Measurements from ENCODE around the gene CALHM5.

The CALHM5 gene

GRCh38 chr6:116511424-116512110 lies at the start of gene CALHM5:
Gene CALHM5, plus strand, starts transcription at chr6:116511639. Its CDS starts 58 bp downstream, at chr6:116511697.
- peaks cover 11% of the 10 kb centered on the region for H3K27me3 Mint-ChIP-seq
- CTCF ChIA-PET, result interaction anchor here (0.9 to 1.0 kb wide), 2 partner anchors 12 to 22 kb away, joined by 3 to 4 read pairs; no protein-coding TSS in a partner anchor
- no peak for DNase-seq
- H3K9me3 Mint-ChIP-seq, result no peaks in the 10 kb centered on the region
- H3K27ac Mint-ChIP-seq, result no peak within 1 kb of the TSS
- no peak within 1 kb of the TSS for H3K4me3 Mint-ChIP-seq
- no peaks in the 10 kb centered on the region for H3K36me3 Mint-ChIP-seq
- H3K4me1 Mint-ChIP-seq, result no peaks in the 10 kb centered on the region

DNA sequence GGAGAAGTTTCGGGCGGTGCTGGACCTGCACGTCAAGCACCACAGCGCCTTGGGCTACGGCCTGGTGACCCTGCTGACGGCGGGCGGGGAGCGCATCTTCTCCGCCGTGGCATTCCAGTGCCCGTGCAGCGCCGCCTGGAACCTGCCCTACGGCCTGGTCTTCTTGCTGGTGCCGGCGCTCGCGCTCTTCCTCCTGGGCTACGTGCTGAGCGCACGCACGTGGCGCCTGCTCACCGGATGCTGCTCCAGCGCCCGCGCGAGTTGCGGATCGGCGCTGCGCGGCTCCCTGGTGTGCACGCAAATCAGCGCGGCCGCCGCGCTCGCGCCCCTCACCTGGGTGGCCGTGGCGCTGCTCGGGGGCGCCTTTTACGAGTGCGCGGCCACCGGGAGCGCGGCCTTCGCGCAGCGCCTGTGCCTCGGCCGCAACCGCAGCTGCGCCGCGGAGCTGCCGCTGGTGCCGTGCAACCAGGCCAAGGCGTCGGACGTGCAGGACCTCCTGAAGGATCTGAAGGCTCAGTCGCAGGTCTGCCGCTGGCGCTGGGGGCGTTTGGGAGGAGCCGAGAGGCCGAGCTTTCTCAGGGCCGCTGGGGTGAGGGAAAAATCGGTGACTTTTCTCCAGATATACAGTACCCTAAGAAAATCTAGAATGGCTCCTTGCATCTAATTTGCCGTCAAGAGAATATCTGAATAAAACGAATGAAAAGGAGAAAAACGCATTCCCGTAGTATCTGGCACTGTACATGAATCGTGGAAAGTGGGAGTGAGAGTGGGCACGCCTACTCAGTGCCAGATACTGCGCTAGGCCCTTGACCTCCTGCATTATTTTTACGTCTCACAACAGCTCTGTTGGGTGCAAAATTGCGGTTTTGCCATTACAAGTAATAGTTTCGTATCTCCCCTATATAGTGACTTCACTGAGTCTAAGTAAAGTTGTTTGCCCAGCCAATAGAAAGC lies 49.2 kb upstream of the CALHM5 start:
- Mint-ChIP-seq H3K27ac (peak overlapping the region; percentile 50), H3K27me3 (peaks cover 51% of the 10 kb centered on the region), H3K36me3 (peaks cover 3% of the 10 kb centered on the region), H3K4me3 (peak overlapping the region; percentile 57), H3K4me1 (peaks cover 61% of the 10 kb centered on the region), H3K9me3 (no peaks in the 10 kb centered on the region)
- CTCF ChIA-PET, result no interaction called here
- DNase-seq, result peak; percentile 70

GRCh38 chr6:116463301-116463700 lies 48.1 kb upstream of the CALHM5 start:
- H3K36me3 Mint-ChIP-seq, result peaks cover 3% of the 10 kb centered on the region
- H3K4me1 Mint-ChIP-seq, result peaks cover 58% of the 10 kb centered on the region
- H3K4me3 Mint-ChIP-seq, result peak overlapping the region; percentile 20
- H3K27ac Mint-ChIP-seq, result no peak overlapping the region
- no peaks in the 10 kb centered on the region for H3K9me3 Mint-ChIP-seq
- CTCF ChIA-PET, result interaction anchor here (0.9 kb wide), 1 partner anchor 72 kb away, joined by 3 read pairs; no protein-coding TSS in a partner anchor
- DNase-seq, result no peak
- H3K27me3 Mint-ChIP-seq, result peaks cover 52% of the 10 kb centered on the region

- no peak overlapping the region for H3K4me3 Mint-ChIP-seq
- CTCF ChIA-PET, result interaction anchor here (0.7 kb wide), 1 partner anchor 19 kb away, joined by 3 read pairs; no protein-coding TSS in a partner anchor
- no peak for DNase-seq
- H3K27me3 Mint-ChIP-seq, result peaks cover 50% of the 10 kb centered on the region
- H3K9me3 Mint-ChIP-seq, result no peaks in the 10 kb centered on the region
- peak overlapping the region; percentile 17 for H3K27ac Mint-ChIP-seq
- H3K36me3 Mint-ChIP-seq, result peaks cover 3% of the 10 kb centered on the region
- H3K4me1 Mint-ChIP-seq, result peaks cover 56% of the 10 kb centered on the region
These were observed 46.2 kb upstream of the CALHM5 start for GRCh38 chr6:116465246-116465645.

DNA sequence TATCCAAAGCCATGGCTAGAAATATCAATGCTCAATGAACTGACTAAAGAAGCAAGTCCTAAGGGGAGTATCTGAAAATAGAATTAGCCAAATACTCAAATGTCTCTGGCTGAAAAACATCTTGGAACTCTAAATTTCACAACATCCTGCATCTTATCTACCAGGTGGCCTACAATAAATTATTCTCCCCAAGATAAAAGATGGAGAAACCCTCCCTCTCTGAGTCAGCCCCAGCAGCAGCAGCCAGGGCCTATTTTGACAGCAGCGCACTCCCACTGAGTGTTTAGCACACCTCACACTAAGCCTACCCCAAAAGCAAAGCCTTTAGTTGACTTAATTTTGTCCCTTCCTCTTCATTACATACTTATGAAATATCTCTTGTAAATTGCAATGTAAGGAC lies 44.3 kb upstream of the CALHM5 start:
- CTCF ChIA-PET, result no interaction called here
- Mint-ChIP-seq H3K27me3 (peaks cover 35% of the 10 kb centered on the region), H3K27ac (no peak overlapping the region), H3K9me3 (no peaks in the 10 kb centered on the region), H3K36me3 (peaks cover 3% of the 10 kb centered on the region), H3K4me1 (peaks cover 41% of the 10 kb centered on the region), H3K4me3 (no peak overlapping the region)
- no peak for DNase-seq

- peaks cover 40% of the 10 kb centered on the region for H3K4me1 Mint-ChIP-seq
- H3K4me3 Mint-ChIP-seq, result no peak overlapping the region
- H3K36me3 Mint-ChIP-seq, result peaks cover 2% of the 10 kb centered on the region
- peaks cover 31% of the 10 kb centered on the region for H3K27me3 Mint-ChIP-seq
- H3K27ac Mint-ChIP-seq, result no peak overlapping the region
- no peaks in the 10 kb centered on the region for H3K9me3 Mint-ChIP-seq
- no peak for DNase-seq
- CTCF ChIA-PET, result no interaction called here
These were observed 43.9 kb upstream of the CALHM5 start for GRCh38 chr6:116467514-116467913.

DNA sequence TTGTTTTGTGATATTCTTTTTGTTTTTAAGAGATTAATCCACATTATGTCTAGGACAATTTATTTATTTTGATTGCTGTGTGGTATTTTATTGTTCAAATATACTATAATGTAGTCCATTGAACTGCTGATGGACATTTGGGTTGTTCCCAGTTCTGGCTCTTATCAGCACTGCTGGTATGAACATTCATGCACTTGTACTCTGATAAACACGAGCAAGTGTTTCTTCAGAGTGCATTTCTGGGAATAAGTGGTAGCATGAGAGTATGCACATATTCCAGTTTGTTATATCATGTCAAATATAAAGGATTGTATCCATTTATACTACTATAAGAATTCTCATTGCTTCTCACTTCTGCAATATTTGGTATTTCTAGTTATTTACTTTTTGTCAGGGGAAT lies 43.1 kb upstream of the CALHM5 start:
- Mint-ChIP-seq H3K4me1 (peaks cover 32% of the 10 kb centered on the region), H3K27me3 (peaks cover 24% of the 10 kb centered on the region), H3K4me3 (no peak overlapping the region), H3K27ac (no peak overlapping the region), H3K9me3 (no peaks in the 10 kb centered on the region), H3K36me3 (peaks cover 2% of the 10 kb centered on the region)
- CTCF ChIA-PET, result no interaction called here
- DNase-seq, result no peak

GRCh38 chr6:116471531-116471930 lies 39.9 kb upstream of the CALHM5 start:
- CTCF ChIA-PET, result no interaction called here
- H3K9me3 Mint-ChIP-seq, result no peaks in the 10 kb centered on the region
- H3K36me3 Mint-ChIP-seq, result no peaks in the 10 kb centered on the region
- H3K27ac Mint-ChIP-seq, result no peak overlapping the region
- no peak overlapping the region for H3K4me3 Mint-ChIP-seq
- DNase-seq, result no peak
- H3K4me1 Mint-ChIP-seq, result peaks cover 35% of the 10 kb centered on the region
- peaks cover 18% of the 10 kb centered on the region for H3K27me3 Mint-ChIP-seq

GRCh38 chr6:116472706-116473105 lies 38.7 kb upstream of the CALHM5 start:
- H3K36me3 Mint-ChIP-seq, result no peaks in the 10 kb centered on the region
- no peak overlapping the region for H3K27ac Mint-ChIP-seq
- H3K4me3 Mint-ChIP-seq, result no peak overlapping the region
- peaks cover 15% of the 10 kb centered on the region for H3K27me3 Mint-ChIP-seq
- DNase-seq, result no peak
- H3K9me3 Mint-ChIP-seq, result no peaks in the 10 kb centered on the region
- CTCF ChIA-PET, result no interaction called here
- peaks cover 28% of the 10 kb centered on the region for H3K4me1 Mint-ChIP-seq

DNA sequence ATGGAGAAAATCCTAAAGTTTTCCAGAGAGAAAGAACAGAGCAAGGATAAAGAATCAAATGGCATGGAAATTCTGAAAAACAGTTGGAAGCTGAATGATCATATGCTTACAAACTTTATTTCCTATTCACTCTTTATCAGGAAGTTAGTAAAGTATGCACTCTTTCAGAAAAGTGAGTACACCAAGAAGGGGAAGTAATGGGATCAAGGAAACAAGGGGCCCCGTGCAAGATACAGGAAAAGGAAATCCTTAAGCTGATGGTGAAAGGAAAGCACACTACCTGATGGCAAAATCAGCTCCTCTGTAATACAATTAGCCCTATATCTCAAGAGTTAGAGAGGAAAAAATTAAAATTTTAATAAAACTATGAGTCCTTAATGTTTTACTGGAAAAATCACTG lies 36.3 kb upstream of the CALHM5 start:
- Mint-ChIP-seq H3K4me1 (peaks cover 25% of the 10 kb centered on the region), H3K9me3 (no peaks in the 10 kb centered on the region), H3K36me3 (no peaks in the 10 kb centered on the region), H3K27me3 (peaks cover 15% of the 10 kb centered on the region), H3K27ac (no peak overlapping the region), H3K4me3 (no peak overlapping the region)
- CTCF ChIA-PET, result interaction anchor here (0.6 kb wide), 1 partner anchor 237 kb away, joined by 4 read pairs; no protein-coding TSS in a partner anchor
- DNase-seq, result no peak

GRCh38 chr6:116476002-116476678 lies 35.3 kb upstream of the CALHM5 start:
- H3K27me3 Mint-ChIP-seq, result peaks cover 18% of the 10 kb centered on the region
- peak; percentile 68 for DNase-seq
- no peaks in the 10 kb centered on the region for H3K36me3 Mint-ChIP-seq
- H3K9me3 Mint-ChIP-seq, result no peaks in the 10 kb centered on the region
- H3K27ac Mint-ChIP-seq, result peak overlapping the region; percentile 68
- peaks cover 25% of the 10 kb centered on the region for H3K4me1 Mint-ChIP-seq
- CTCF ChIA-PET, result no interaction called here
- no peak overlapping the region for H3K4me3 Mint-ChIP-seq

GRCh38 chr6:116482780-116483179 lies 28.7 kb upstream of the CALHM5 start:
- CTCF ChIA-PET, result no interaction called here
- H3K27me3 Mint-ChIP-seq, result peaks cover 32% of the 10 kb centered on the region
- H3K36me3 Mint-ChIP-seq, result no peaks in the 10 kb centered on the region
- no peak overlapping the region for H3K27ac Mint-ChIP-seq
- no peak for DNase-seq
- H3K4me3 Mint-ChIP-seq, result no peak overlapping the region
- H3K9me3 Mint-ChIP-seq, result no peaks in the 10 kb centered on the region
- no peaks in the 10 kb centered on the region for H3K4me1 Mint-ChIP-seq

DNA sequence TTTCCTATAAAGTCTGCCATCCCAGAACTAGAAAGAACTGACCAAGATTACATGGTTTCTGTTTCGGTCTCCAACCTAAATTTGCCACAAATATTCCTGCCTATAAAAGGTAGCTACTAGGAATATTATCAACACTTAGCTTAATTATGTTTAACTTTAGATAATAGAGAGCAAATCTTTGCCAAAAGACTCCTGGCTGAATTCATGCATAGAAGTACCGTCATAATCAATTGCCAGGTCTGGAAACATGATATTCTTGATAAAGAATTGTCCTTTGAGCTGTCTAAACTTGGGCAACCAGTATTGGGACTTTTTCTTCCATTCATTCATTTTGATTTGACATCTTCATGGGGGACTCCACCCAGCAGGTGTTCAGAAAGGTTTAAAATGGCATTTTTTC lies 27.8 kb upstream of the CALHM5 start:
- H3K36me3 Mint-ChIP-seq, result no peaks in the 10 kb centered on the region
- H3K9me3 Mint-ChIP-seq, result no peaks in the 10 kb centered on the region
- H3K27me3 Mint-ChIP-seq, result peaks cover 29% of the 10 kb centered on the region
- CTCF ChIA-PET, result no interaction called here
- DNase-seq, result no peak
- no peaks in the 10 kb centered on the region for H3K4me1 Mint-ChIP-seq
- H3K4me3 Mint-ChIP-seq, result no peak overlapping the region
- no peak overlapping the region for H3K27ac Mint-ChIP-seq

GRCh38 chr6:116485559-116486184 lies 25.8 kb upstream of the CALHM5 start:
- H3K4me1 Mint-ChIP-seq, result no peaks in the 10 kb centered on the region
- no peaks in the 10 kb centered on the region for H3K36me3 Mint-ChIP-seq
- H3K27ac Mint-ChIP-seq, result no peak overlapping the region
- peaks cover 33% of the 10 kb centered on the region for H3K27me3 Mint-ChIP-seq
- no peak overlapping the region for H3K4me3 Mint-ChIP-seq
- DNase-seq, result no peak
- H3K9me3 Mint-ChIP-seq, result no peaks in the 10 kb centered on the region
- CTCF ChIA-PET, result no interaction called here

All from activated naive CD4-positive, alpha-beta T cell treated with anti-CD3 and anti-CD28 coated beads, Interleukin-2, amount 10 ng/mL, durations not matched to agents 7 days and 5 days (primary cell).